ENCODE results near the gene KCNA1.
"Not testable (repeated sequence)": the region's sequence is repeated elsewhere in the genome, so short reads cannot be mapped to it uniquely, and the experiment has no call there.

Gene KCNA1

DNA sequence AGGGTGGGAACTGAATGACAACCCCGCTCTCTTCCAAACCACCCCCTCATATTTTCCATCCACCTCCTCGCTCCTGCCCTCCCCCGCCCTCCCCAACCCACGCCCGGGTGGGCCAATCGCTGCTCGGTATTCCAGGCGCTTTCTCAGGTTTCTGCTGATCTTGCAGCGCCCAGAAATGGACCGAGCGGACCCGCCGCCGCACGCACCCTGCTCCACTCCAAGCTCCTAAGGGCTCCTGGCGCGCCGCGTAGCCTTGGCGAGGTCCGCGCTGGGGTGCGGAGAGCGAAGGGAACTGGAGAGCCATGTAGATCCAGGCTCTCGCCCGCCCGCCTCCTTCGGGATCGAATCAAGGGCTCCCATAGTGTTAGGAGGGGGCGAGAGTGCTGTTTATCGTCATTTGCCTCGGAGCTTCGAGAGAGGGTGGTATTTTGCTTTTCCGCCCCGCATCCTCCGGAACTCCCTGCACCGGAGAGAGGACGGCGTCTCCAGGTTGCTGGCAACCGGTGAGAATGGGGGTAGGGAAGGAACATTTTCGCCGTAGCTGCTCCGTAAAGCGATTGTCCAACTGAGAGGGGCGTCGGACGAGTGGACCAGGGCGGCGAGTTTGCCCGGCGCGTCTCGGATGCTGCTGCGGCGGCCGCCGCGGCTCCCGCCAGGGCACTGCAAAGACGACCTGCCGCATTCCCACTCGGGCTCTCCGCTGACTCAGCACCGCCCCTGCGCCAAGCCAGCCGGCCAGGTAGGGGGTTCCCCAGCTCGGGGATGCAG is at the start of gene KCNA1:
Gene KCNA1, plus strand, starts transcription at position 172 of the 768 bp plus-strand sequence. CDS start 1,474 bp downstream, outside the sequence.
- peak in 6 of 51 donors; percentile 8 to 52 (median 16) for DNase-seq

DNA sequence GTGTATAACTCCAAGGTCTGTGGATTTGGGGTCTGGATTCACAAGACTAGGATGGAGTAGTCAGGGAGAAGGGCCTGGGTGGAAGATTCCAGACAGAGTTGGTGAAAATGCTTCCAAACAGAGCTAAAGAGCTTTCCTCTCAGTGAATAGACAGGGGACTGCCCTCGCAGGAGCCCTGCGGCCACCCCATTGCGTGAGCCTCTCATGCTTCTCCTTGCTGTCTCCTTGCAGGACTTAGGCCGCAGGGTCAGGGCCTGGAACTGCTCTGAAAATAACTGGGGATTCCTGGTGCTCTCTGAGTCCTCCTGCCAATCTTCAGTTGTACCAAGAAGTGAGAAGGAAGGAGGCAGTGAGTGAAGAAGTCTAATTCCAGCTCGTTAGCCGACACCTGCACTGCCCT is 49.0 kb upstream of the KCNA1 start:
- DNase-seq, result no peak

- DNase-seq, result no peak
Observed at GRCh38 chr12:4862809-4863208, 46.9 kb upstream of the KCNA1 start.

GRCh38 chr12:4864575-4864974 is 45.1 kb upstream of the KCNA1 start:
- no peak for DNase-seq

GRCh38 chr12:4865246-4865645 is 44.5 kb upstream of the KCNA1 start:
- no peak for DNase-seq

GRCh38 chr12:4866299-4866698 is 43.4 kb upstream of the KCNA1 start:
- no peak for DNase-seq

- no peak for DNase-seq
Observed at GRCh38 chr12:4867384-4867783, 42.3 kb upstream of the KCNA1 start.

GRCh38 chr12:4870423-4870822 is 39.3 kb upstream of the KCNA1 start:
- no peak for DNase-seq

GRCh38 chr12:4871514-4871913 is 38.2 kb upstream of the KCNA1 start:
- DNase-seq, result no peak

DNA sequence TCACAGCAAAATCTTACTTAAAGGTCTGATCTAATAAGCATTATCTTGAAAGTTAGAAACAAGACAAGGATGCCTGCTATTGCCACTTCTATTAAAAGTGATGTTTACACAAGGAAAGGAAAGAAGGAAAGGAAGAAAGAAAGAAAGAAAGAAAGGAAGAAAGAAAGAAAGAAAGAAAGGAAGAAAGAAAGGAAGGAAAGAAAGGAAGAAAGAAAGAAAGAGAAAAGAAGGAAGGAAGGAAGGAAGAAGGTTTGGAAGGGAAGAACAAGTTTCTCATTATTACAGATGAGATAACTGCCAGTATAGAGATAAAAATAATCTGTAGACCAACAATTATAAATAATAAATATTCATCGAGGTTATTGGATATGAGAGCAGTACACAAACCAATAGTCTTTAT is 35.8 kb upstream of the KCNA1 start:
- no peak for DNase-seq

DNA sequence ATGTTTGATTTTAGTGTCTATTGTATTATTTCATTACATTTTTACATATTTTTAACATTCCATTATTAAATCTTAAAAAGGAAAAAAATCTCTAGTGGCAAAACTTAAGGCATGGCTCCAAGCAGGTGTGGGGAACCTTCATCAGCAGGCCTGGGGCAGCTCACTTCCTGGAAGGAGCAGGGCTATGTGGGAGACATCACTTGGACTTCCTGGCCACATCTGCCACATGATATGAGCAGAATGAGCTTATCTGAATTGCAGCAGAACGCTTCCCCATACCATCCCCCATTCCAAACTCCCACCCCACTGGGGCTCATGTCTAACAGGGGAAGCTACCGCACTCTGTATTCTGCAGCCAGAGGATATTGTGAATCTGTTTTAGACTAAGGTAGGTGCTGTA is 35.0 kb upstream of the KCNA1 start:
- DNase-seq, result no peak

DNA sequence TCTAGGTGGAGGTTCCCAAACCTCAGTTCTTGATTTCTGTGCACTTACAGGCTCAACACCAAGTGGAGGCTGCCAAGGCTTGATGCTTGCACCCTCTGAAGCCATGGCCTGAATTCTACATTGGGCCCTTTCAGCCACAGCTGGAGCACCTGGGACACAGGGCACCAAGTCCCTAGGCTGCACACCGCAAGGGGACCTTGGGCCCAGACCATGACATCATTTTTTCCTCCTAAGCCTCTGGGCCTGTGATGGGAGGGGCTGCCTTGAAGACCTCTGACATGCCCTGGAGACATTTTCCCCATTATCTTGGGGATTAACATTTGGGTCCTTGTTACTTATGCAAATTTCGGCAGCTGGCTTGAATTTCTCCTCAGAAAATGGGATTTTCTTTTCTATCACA is 30.2 kb upstream of the KCNA1 start:
- not testable (repeated sequence) for DNase-seq

- no peak for DNase-seq
Observed at GRCh38 chr12:4881266-4882064, 28.2 kb upstream of the KCNA1 start.

- DNase-seq, result no peak
Observed at GRCh38 chr12:4891866-4892265, 17.8 kb upstream of the KCNA1 start.

DNA sequence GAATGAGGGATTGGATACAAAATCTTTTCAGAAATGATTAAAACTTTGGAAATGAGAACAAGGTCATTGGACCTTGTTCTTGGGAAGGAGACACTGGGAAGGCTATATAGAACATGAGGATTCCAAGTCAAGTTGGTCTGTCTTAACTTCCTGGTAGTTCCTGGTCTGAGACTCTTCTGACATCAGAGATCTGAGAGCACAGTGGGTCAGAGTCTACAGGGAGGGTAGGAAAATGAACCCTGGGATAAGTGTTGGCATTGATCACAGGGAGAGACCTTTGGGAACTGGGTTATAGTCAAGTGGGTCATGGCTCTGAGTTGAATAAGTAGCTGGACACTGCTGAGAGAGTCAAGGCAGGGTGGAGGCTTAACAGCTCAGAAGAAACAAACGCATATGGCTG is 17.3 kb upstream of the KCNA1 start:
- DNase-seq, result no peak

DNA sequence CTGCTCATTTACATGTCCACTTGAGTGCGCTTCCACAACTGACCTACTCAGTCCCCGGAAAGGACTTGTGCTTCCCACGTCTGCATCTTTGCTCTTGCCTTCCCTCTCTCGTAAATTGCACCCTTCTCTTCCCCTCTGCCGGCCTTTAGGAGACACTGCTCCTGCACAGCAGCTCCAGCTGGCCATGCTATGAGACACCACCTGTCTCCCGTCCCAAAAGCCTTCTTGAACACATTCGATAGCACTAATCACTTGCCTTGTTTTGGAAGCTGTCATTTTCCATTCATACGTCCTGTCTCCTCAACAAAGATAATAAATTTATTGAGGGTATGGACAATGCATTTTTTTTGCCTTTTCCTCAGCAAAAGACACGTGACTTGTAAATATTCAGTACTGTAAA is 15.7 kb upstream of the KCNA1 start:
- no peak for DNase-seq

GRCh38 chr12:4899364-4899763 is 10.3 kb upstream of the KCNA1 start:
- no peak for DNase-seq

DNA sequence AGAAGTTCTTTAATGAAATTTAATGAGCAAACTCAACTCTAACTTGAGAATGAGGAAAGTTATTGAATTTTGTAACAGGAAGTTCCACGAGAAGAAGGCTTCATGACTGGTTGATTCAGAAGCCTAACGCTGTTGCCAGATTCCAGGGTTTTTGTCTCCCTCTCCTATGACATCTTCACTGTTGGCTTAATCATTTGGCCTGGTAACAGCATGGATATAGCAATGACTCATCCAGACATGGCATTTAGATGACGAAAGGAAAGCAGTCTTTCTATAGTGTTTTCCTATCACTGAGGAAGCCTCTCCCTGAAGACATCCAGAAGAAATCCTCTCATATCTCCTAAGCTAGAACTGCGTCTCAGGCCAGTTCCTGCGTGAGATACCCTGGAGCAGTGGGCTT is 9.4 kb upstream of the KCNA1 start:
- no peak for DNase-seq

GRCh38 chr12:4905316-4905715 is 4.4 kb upstream of the KCNA1 start:
- no peak for DNase-seq

DNA sequence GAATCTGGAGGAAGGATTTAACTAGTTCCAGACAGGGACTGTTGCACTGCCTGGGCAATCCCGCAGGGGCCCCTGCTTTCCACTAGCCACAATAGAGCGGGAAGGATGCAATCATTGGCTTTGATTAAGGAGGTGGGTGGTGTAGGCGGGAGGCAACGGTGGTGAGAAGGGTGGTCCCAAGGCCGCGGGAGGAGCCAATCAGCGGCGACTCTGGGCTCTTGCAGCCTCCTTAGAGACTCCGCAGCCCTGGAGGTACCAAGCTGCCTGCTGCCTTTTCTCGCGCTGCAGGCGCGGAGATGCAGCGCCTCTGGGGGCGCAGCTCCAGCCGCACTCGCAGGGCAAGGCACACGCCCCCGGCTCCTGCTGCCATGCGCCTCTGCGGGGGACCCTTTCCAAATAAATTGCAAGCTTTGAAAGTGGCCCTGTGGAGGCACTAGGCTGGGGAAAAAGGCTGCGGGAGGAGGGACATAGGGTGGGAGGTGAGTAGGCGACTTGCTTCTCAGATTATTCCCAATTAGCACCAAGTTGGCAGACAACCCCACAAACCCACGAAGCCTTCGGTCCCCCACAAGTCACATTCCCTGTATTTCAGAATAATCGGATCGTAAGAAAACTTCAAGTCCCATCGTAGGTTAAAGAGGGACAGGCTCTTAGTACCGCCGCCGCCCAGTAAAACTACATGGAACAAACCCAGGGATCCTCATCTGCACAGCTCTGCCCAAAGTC is 858 bp upstream of the KCNA1 start:
- DNase-seq, result peak in 13 of 51 donors; percentile 7 to 81 (median 19)

- DNase-seq, result peak in 1 of 51 donors; percentile 52
Observed at GRCh38 chr12:4909410-4909733, 333 bp upstream of the KCNA1 start.

Data from hypothalamus (tissue), 51 donors.